ENCODE data around the gene ARHGAP18. TPM values are rescaled to one million over a fixed set of nuclear protein-coding genes. Genes with fewer than 3 reads are reported as not detected.

Gene ARHGAP18
- total and polyA plus RNA-seq, 2 experiments from 2014 or later = 4.3 to 5.0 TPM

- TF ChIP-seq ZNF462 (CRISPR knock-in tag; IDR thresholded peaks at IDR 0.05) (no peak), POLR2AphosphoS5 (IDR thresholded peaks at IDR 0.05; ENCODE audit: low read depth) (no peak)
Observed at GRCh38 chr6:129630596-129630995, 79.4 kb downstream of the ARHGAP18 start (continued).

- Histone ChIP-seq H3K4me3 (no peak overlapping the region), H4K20me1 (replicated peaks; ENCODE audit: insufficient read depth) (no peaks in the 10 kb centered on the region), H3K27me3 (ENCODE audit: insufficient read depth) (no peaks in the 10 kb centered on the region), H3F3A (replicated peaks; ENCODE audit: low read depth) (no peaks in the 10 kb centered on the region), H3K36me3 (ENCODE audit: insufficient read depth) (no peaks in the 10 kb centered on the region), H2AFZ (no peak overlapping the region), H3K27ac (ENCODE audit: low read depth) (no peak overlapping the region), H3K4me2 (no peak overlapping the region), H3K79me2 (replicated peaks; ENCODE audit: insufficient read depth) (no peaks in the 10 kb centered on the region), H3K4me1 (ENCODE audit: insufficient read depth) (no peaks in the 10 kb centered on the region), H3K9me2 (ENCODE audit: insufficient read depth) (0 out of 2 replicates have a peak, but pooled peaks cover 5% of the 10 kb centered on the region)
- TF ChIP-seq EZH2phosphoT487 (IDR thresholded peaks at IDR 0.05; ENCODE audit: unreplicated experiment) (no peak), REST (IDR thresholded peaks at IDR 0.05; ENCODE audit: unreplicated experiment) (no peak), STAT1 (IDR thresholded peaks at IDR 0.05; ENCODE audit: unreplicated experiment) (no peak), EZH2 (IDR thresholded peaks at IDR 0.05; ENCODE audit: low read depth, unreplicated experiment) (no peak), ZNF331 (CRISPR knock-in tag; IDR thresholded peaks at IDR 0.05; ENCODE audit: low read depth) (no peak), CTCF (conservative IDR thresholded peaks at IDR 0.05; ENCODE audit: low read depth in 2 of 2) (no peak), NANOG (IDR thresholded peaks at IDR 0.05; ENCODE audit: borderline replicate concordance) (no peak), POLR2AphosphoS5 (IDR thresholded peaks at IDR 0.05; ENCODE audit: low read depth) (no peak), JUNB (IDR thresholded peaks at IDR 0.05; ENCODE audit: unreplicated experiment) (no peak), CREB1 (CRISPR knock-in tag; IDR thresholded peaks at IDR 0.05; ENCODE audit: low read depth) (no peak), ZNF114 (CRISPR knock-in tag; IDR thresholded peaks at IDR 0.05) (no peak)
- Mint-ChIP-seq H3K4me1 (0 out of 3 replicates have a peak, but pooled peaks cover 5% of the 10 kb centered on the region), H3K27ac (no peak overlapping the region), H3K27me3 (ENCODE audit: insufficient read depth, low read depth, poor library complexity) (no peaks in the 10 kb centered on the region), H3K36me3 (ENCODE audit: low read depth) (no peaks in the 10 kb centered on the region), H3K9me3 (no peaks in the 10 kb centered on the region), H3K4me3 (no peak overlapping the region)
- ATAC-seq = no peak
- DNase-seq (ENCODE audit: low spot score) = no peak
Observed at GRCh38 chr6:129628101-129628815, 81.7 kb downstream of the ARHGAP18 start.
